Skeletal muscle tissue (tissue), 4 donors: ENCODE results near the gene OR51V1. TPM values are rescaled to one million over a fixed set of nuclear protein-coding genes. Genes with fewer than 3 reads are reported as not detected.

Source experiments
- H3K27ac ChIP-seq: one replicate; pipeline ENCODE4 v1.7.0; 2013; ENCODE audit warnings: mild to moderate bottlenecking, low read depth, low read length, inconsistent platforms
- H3K27me3 ChIP-seq, 3 donors: one replicate each; pipeline ENCODE4 v1.7.0; 2013; ENCODE audit warnings: low read length in 3 of 3; ENCODE audit not compliant: control insufficient read depth in 3 of 3, insufficient read depth in 3 of 3
- H3K36me3 ChIP-seq, 3 donors: one replicate each; pipeline ENCODE4 v1.7.0; 2013; ENCODE audit warnings: low read length in 3 of 3; ENCODE audit not compliant: control insufficient read depth in 3 of 3, insufficient read depth in 3 of 3
- H3K4me1 ChIP-seq, 3 donors: one replicate each; pipeline ENCODE4 v1.7.0; 2013; ENCODE audit warnings: low read length in 3 of 3, mild to moderate bottlenecking in 3 of 3; ENCODE audit not compliant: control insufficient read depth in 3 of 3, insufficient read depth in 3 of 3
- H3K4me3 ChIP-seq, 3 donors: one replicate each; pipeline ENCODE4 v1.7.0; 2013; ENCODE audit warnings: low read length in 3 of 3
- H3K9ac ChIP-seq, 3 donors: one replicate each; pipeline ENCODE4 v1.7.0; 2013; ENCODE audit warnings: low read length in 3 of 3, mild to moderate bottlenecking in 3 of 3, moderate library complexity in 2 of 3, low read depth in 1 of 3
- H3K9me3 ChIP-seq, 3 donors: one replicate each; pipeline ENCODE4 v1.7.0; 2013; ENCODE audit warnings: low read length in 3 of 3; ENCODE audit not compliant: control insufficient read depth in 3 of 3
- total RNA-seq: library from RNA; depleted of rRNA; stranded (reverse); fragments of >200 nt; gene quantifications from one replicate; pipeline ENCODE4 v1.2.3, GENCODE V29; 2014
- donor health status: Osteomylitis.

OR51V1 gene
- total RNA-seq, 1 donor from 2014 or later = not detected

GRCh38 chr11:5151713-5152153 lies 48.7 kb downstream of the OR51V1 start:
- Histone ChIP-seq H3K27me3 (no peaks in the 10 kb centered on the region), H3K4me3 (no peak overlapping the region), H3K4me1 (no peaks in the 10 kb centered on the region), H3K9me3 (no peaks in the 10 kb centered on the region), H3K27ac (no peak overlapping the region), H3K36me3 (no peaks in the 10 kb centered on the region), H3K9ac (no peak overlapping the region)

Other genes starting within 250 kb of the OR51V1 start
- gene OR51A2, start 245.0 kb downstream of the OR51V1 start, total RNA-seq = not detected
- gene OR51L1, start 205.8 kb downstream of the OR51V1 start, total RNA-seq = not detected
- gene OR52J3, start 154.2 kb downstream of the OR51V1 start, total RNA-seq = not detected
- not detected for gene OR52E2, start 141.1 kb downstream of the OR51V1 start, total RNA-seq
- gene OR52E1, start 131.1 kb downstream of the OR51V1 start, total RNA-seq = not detected
- gene OR52A5, start 62.3 kb downstream of the OR51V1 start, total RNA-seq = not detected
- gene OR52A1, start 45.9 kb downstream of the OR51V1 start, total RNA-seq = not detected
- gene HBB, start 26.4 kb upstream of the OR51V1 start, total RNA-seq = 3,814 TPM
- not detected for gene HBD, start 33.8 kb upstream of the OR51V1 start, total RNA-seq
- 24.5 TPM for gene HBG1, start 49.2 kb upstream of the OR51V1 start, total RNA-seq
- gene HBG2, start 54.1 kb upstream of the OR51V1 start, total RNA-seq = 17,934 TPM
- gene HBE1, start 69.3 kb upstream of the OR51V1 start, total RNA-seq = 84.0 TPM
- gene OR51B4, start 101.3 kb upstream of the OR51V1 start, total RNA-seq = 0.52 TPM
- not detected for gene OR51B2, start 123.6 kb upstream of the OR51V1 start, total RNA-seq
- 0.52 TPM for gene OR51B5, start 142.8 kb upstream of the OR51V1 start, total RNA-seq
- not detected for gene OR51B6, start 150.8 kb upstream of the OR51V1 start, total RNA-seq
- gene OR51M1, start 183.1 kb upstream of the OR51V1 start, total RNA-seq = not detected
- gene OR51Q1, start 221.4 kb upstream of the OR51V1 start, total RNA-seq = not detected
- 0.52 TPM for gene OR51I1, start 240.8 kb upstream of the OR51V1 start, total RNA-seq
- not detected for gene OR51I2, start 248.6 kb upstream of the OR51V1 start, total RNA-seq